ENCODE results near the gene GABPB2. TPM values are rescaled to one million over a fixed set of nuclear protein-coding genes. Genes with fewer than 3 reads are reported as not detected.

GABPB2 gene
- total RNA-seq, 1 donor from 2014 or later, result 12.4 TPM

DNA sequence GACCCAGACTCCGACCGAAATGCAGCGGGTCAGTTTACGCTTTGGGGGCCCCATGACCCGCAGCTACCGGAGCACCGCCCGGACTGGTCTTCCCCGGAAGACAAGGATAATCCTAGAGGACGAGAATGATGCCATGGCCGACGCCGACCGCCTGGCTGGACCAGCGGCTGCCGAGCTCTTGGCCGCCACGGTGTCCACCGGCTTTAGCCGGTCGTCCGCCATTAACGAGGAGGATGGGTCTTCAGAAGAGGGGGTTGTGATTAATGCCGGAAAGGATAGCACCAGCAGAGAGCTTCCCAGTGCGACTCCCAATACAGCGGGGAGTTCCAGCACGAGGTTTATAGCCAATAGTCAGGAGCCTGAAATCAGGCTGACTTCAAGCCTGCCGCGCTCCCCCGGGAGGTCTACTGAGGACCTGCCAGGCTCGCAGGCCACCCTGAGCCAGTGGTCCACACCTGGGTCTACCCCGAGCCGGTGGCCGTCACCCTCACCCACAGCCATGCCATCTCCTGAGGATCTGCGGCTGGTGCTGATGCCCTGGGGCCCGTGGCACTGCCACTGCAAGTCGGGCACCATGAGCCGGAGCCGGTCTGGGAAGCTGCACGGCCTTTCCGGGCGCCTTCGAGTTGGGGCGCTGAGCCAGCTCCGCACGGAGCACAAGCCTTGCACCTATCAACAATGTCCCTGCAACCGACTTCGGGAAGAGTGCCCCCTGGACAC lies 22.5 kb upstream of the GABPB2 start:
- peak overlapping the region; percentile 87 for H3K4me3 Mint-ChIP-seq (ENCODE audit: low read depth)
- H3K36me3 Mint-ChIP-seq (ENCODE audit: insufficient read depth), result peaks cover 4% of the 10 kb centered on the region
- TF ChIP-seq, protein P1, sequence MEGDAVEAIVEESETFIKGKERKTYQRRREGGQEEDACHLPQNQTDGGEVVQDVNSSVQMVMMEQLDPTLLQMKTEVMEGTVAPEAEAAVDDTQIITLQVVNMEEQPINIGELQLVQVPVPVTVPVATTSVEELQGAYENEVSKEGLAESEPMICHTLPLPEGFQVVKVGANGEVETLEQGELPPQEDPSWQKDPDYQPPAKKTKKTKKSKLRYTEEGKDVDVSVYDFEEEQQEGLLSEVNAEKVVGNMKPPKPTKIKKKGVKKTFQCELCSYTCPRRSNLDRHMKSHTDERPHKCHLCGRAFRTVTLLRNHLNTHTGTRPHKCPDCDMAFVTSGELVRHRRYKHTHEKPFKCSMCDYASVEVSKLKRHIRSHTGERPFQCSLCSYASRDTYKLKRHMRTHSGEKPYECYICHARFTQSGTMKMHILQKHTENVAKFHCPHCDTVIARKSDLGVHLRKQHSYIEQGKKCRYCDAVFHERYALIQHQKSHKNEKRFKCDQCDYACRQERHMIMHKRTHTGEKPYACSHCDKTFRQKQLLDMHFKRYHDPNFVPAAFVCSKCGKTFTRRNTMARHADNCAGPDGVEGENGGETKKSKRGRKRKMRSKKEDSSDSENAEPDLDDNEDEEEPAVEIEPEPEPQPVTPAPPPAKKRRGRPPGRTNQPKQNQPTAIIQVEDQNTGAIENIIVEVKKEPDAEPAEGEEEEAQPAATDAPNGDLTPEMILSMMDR (IDR thresholded peaks at IDR 0.05; ENCODE audit: unreplicated experiment), result peak; percentile 69
- peak overlapping the region; percentile 94 for H3K27ac Mint-ChIP-seq
- H3K27me3 Mint-ChIP-seq, result no peaks in the 10 kb centered on the region
- no peaks in the 10 kb centered on the region for H3K9me3 Mint-ChIP-seq (ENCODE audit: low read depth)
- peaks cover 5% of the 10 kb centered on the region for H3K4me1 Mint-ChIP-seq (ENCODE audit: low read depth)
- peak; percentile 47 for DNase-seq (ENCODE audit: low spot score, unreplicated experiment)

DNA sequence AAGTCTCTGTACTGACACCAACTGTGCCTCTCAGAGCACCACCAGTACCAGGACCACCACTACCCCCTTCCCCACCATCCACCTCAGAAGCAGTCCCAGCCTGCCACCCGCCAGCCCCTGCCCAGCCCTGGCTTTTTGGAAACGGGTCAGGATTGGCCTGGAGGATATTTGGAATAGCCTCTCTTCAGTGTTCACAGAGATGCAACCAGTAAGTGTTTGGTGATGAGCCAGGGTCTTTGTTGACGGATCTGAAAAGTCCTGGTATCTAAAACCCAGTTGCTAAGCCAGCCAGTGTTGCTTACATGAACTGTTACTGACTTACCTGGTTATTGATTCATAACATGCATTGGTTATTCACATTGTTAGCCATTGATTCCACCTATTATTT lies 21.9 kb upstream of the GABPB2 start:
- Mint-ChIP-seq H3K9me3 (ENCODE audit: low read depth) (no peaks in the 10 kb centered on the region), H3K27me3 (no peaks in the 10 kb centered on the region), H3K36me3 (ENCODE audit: insufficient read depth) (peaks cover 4% of the 10 kb centered on the region), H3K4me1 (ENCODE audit: low read depth) (peaks cover 5% of the 10 kb centered on the region), H3K27ac (peak overlapping the region; percentile 94), H3K4me3 (ENCODE audit: low read depth) (peak overlapping the region; percentile 87)
- no peak for DNase-seq (ENCODE audit: low spot score, unreplicated experiment)
- TF ChIP-seq, protein P1 (IDR thresholded peaks at IDR 0.05; ENCODE audit: unreplicated experiment), result no peak

DNA sequence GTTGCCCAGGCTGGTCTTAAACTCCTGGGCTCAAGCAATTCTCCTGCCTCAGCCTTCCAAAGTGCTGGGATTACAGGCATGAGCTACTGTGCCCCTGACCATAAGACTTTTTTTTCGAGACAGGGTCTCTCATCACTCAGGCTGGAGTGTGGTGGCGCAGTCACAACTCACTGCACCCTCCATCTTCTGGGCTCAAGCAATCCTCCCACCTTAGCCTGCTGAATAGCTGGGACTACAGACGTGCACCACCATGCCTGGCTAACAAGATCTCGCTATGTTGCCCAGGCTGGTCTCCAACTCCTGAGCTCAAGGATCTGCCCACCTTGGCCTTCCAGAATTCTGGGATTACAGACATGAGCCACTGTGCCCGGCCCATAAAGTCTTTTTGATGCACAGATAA lies 21.1 kb upstream of the GABPB2 start:
- Mint-ChIP-seq H3K36me3 (ENCODE audit: insufficient read depth) (peaks cover 5% of the 10 kb centered on the region), H3K27me3 (no peaks in the 10 kb centered on the region), H3K27ac (no peak overlapping the region), H3K4me1 (ENCODE audit: low read depth) (peaks cover 5% of the 10 kb centered on the region), H3K9me3 (ENCODE audit: low read depth) (no peaks in the 10 kb centered on the region), H3K4me3 (ENCODE audit: low read depth) (peak overlapping the region; percentile 37)
- no peak for DNase-seq (ENCODE audit: low spot score, unreplicated experiment)
- TF ChIP-seq, protein P1 (IDR thresholded peaks at IDR 0.05; ENCODE audit: unreplicated experiment), result no peak

DNA sequence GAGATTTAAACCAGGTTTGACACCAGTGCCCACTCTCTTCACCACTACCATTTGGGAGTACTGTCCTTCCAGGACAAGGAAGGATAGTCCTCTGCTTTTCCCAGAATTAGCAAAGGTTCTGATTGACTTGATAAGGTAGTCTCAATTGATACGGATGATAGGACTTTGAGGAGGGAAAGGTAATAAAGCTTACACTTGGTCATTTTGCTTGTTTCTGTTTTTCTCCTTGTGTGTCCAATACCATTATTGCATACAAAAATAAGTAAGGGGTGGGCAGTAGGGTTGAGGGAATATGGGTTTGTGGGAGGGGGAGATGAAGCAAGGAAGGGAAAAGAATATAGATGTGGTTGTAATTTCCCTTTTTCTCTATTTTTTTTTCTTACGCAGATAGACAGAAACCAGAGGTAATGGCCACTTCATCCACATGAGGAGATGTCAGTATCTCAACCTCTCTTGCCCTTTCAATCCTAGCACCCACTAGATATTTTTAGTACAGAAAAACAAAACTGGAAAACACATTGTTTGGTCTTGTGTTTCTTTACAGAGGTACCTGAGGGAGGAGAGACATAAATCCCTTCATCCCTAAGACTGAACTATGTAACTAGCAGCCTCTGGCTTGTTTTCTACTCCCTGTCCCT lies 20.4 kb upstream of the GABPB2 start:
- DNase-seq (ENCODE audit: low spot score, unreplicated experiment), result no peak
- Mint-ChIP-seq H3K4me1 (ENCODE audit: low read depth) (peaks cover 7% of the 10 kb centered on the region), H3K36me3 (ENCODE audit: insufficient read depth) (peaks cover 9% of the 10 kb centered on the region), H3K27ac (no peak overlapping the region), H3K4me3 (ENCODE audit: low read depth) (no peak overlapping the region), H3K27me3 (no peaks in the 10 kb centered on the region), H3K9me3 (ENCODE audit: low read depth) (no peaks in the 10 kb centered on the region)
- TF ChIP-seq, protein P1 (IDR thresholded peaks at IDR 0.05; ENCODE audit: unreplicated experiment), result no peak

DNA sequence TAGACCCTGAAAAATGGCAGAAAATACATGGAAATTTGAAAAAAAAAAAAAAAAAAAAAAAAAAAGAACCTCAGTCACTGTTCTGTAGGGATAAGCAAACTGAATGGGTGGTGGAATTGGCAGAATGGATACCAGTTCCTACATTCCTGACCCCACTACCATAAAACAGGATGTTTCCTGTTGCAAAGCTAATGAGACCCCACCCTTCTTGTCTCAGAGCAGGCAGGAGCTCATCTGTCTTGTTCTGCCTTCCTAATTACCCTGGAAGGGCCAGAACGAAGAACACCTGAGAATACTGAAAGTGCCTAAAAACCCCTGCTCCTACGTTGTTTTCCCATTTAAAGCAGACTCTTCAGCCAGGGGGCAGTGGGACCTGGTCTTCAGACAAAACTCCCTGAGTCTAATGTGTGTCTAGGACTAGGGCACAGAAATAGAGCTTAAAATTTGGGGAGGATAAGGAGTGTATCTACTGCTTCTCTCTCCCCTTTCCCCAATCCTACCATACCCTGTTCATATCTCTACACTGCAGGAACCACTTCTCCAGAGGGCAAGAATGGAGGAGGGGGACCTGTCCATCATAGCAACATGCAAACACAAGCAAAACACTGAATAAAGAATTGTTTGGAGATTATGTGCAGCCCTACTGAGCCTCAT lies 19.1 kb upstream of the GABPB2 start:
- TF ChIP-seq, protein P1 (IDR thresholded peaks at IDR 0.05; ENCODE audit: unreplicated experiment), result no peak
- no peak overlapping the region for H3K27ac Mint-ChIP-seq
- DNase-seq (ENCODE audit: low spot score, unreplicated experiment), result no peak
- H3K4me1 Mint-ChIP-seq (ENCODE audit: low read depth), result peaks cover 16% of the 10 kb centered on the region
- H3K4me3 Mint-ChIP-seq (ENCODE audit: low read depth), result no peak overlapping the region
- no peaks in the 10 kb centered on the region for H3K27me3 Mint-ChIP-seq
- no peaks in the 10 kb centered on the region for H3K9me3 Mint-ChIP-seq (ENCODE audit: low read depth)
- H3K36me3 Mint-ChIP-seq (ENCODE audit: insufficient read depth), result peaks cover 14% of the 10 kb centered on the region
